Chondrocyte (in vitro differentiated cells): Measurements from ENCODE around the gene EYA2. TPM values are rescaled to one million over a fixed set of nuclear protein-coding genes. Genes with fewer than 3 reads are reported as not detected.
A peak's percentile ranks its signal among the peaks of the same experiment; 100 is the strongest.

Experiments used
- DNase-seq: peaks from one replicate; pipeline ENCODE4 v3.0.0; 2021; ENCODE audit warnings: mixed read lengths, low spot score
- H3K27ac Mint-ChIP-seq: one replicate; pipeline ENCODE4 v1.8.0; 2021; ENCODE audit warnings: mild to moderate bottlenecking, moderate library complexity, mixed read lengths; ENCODE audit not compliant: unreplicated experiment
- H3K27me3 Mint-ChIP-seq: 2 replicates; pipeline ENCODE4 v1.8.0; 2021; ENCODE audit warnings: low read depth, mixed read lengths
- H3K36me3 Mint-ChIP-seq: 2 replicates; pipeline ENCODE4 v1.8.0; 2021; ENCODE audit warnings: low read depth, mixed read lengths
- H3K4me1 Mint-ChIP-seq: 2 replicates; pipeline ENCODE4 v1.8.0; 2021; ENCODE audit warnings: low read depth, mild to moderate bottlenecking, mixed read lengths
- H3K4me3 Mint-ChIP-seq: one replicate; pipeline ENCODE4 v1.8.0; 2021; ENCODE audit warnings: mild to moderate bottlenecking, moderate library complexity, mixed read lengths; ENCODE audit not compliant: unreplicated experiment
- H3K9me3 Mint-ChIP-seq: 2 replicates; pipeline ENCODE4 v1.8.0; 2021; ENCODE audit warnings: low read depth, mixed read lengths
- total RNA-seq: library from RNA; stranded (reverse); gene quantifications from 3 replicates; pipeline ENCODE4 v1.2.1, GENCODE V29; 2021
- TF ChIP-seq, protein P1 (sequence below): fragments of 200-600 bp; sonication (generic); IDR thresholded peaks from 2 replicates; pipeline ENCODE4 v1.5.0; 2021; ENCODE audit warnings: antibody characterized with exemption, mild to moderate bottlenecking, moderate library complexity

EYA2 gene
- total RNA-seq, 1 donor from 2014 or later: 0.32 TPM

DNA sequence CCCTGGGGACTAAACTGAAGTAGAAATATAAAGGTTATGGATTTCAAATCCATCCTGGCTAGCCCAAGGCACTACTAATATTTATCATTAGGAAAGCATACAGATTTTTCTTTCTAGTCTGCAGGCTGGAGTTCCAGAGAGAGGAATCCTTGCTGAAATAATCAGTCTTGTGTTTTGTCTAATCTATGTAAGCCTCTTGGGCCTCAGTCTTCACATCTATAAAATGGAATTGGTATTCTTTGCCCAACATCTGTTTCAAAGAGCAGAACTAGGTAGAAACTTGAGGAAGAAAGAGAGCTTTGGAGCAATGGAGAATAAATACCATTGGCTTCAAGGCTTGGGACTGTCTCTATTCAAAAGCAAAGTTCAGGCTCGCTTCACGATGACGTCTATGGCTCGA lies 249.8 kb downstream of the EYA2 start:
- H3K4me1 Mint-ChIP-seq: peaks cover 16% of the 10 kb centered on the region
- no peak overlapping the region for H3K4me3 Mint-ChIP-seq
- no peak overlapping the region for H3K27ac Mint-ChIP-seq
- DNase-seq: no peak
- TF ChIP-seq, protein P1, sequence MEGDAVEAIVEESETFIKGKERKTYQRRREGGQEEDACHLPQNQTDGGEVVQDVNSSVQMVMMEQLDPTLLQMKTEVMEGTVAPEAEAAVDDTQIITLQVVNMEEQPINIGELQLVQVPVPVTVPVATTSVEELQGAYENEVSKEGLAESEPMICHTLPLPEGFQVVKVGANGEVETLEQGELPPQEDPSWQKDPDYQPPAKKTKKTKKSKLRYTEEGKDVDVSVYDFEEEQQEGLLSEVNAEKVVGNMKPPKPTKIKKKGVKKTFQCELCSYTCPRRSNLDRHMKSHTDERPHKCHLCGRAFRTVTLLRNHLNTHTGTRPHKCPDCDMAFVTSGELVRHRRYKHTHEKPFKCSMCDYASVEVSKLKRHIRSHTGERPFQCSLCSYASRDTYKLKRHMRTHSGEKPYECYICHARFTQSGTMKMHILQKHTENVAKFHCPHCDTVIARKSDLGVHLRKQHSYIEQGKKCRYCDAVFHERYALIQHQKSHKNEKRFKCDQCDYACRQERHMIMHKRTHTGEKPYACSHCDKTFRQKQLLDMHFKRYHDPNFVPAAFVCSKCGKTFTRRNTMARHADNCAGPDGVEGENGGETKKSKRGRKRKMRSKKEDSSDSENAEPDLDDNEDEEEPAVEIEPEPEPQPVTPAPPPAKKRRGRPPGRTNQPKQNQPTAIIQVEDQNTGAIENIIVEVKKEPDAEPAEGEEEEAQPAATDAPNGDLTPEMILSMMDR: no peak
- no peaks in the 10 kb centered on the region for H3K36me3 Mint-ChIP-seq
- H3K9me3 Mint-ChIP-seq: peaks cover 8% of the 10 kb centered on the region
- H3K27me3 Mint-ChIP-seq: peaks cover 2% of the 10 kb centered on the region

DNA sequence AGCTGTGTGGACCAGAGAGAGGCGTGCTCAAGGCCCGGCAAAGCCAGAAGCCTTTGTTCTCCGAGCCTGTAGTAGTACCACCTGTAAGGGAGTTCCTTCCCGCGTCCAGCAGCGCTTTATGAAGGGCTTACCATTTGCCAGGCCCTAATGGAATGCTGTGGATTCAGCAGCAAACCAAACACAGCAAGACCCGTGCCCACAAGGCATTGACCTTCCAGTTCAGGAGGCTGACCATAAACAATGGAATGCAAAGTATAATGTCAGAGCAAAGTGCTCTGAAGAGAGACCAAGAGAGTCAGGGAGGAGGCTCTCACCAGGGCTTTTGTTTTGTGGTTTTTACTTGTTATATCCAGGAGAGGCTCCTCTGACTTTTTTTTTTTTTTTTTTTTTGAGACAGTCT lies 252.0 kb downstream of the EYA2 start:
- peaks cover 9% of the 10 kb centered on the region for H3K4me1 Mint-ChIP-seq
- peaks cover 6% of the 10 kb centered on the region for H3K27me3 Mint-ChIP-seq
- H3K27ac Mint-ChIP-seq: no peak overlapping the region
- peaks cover 3% of the 10 kb centered on the region for H3K9me3 Mint-ChIP-seq
- H3K4me3 Mint-ChIP-seq: no peak overlapping the region
- no peaks in the 10 kb centered on the region for H3K36me3 Mint-ChIP-seq
- TF ChIP-seq, protein P1: no peak
- DNase-seq: no peak

DNA sequence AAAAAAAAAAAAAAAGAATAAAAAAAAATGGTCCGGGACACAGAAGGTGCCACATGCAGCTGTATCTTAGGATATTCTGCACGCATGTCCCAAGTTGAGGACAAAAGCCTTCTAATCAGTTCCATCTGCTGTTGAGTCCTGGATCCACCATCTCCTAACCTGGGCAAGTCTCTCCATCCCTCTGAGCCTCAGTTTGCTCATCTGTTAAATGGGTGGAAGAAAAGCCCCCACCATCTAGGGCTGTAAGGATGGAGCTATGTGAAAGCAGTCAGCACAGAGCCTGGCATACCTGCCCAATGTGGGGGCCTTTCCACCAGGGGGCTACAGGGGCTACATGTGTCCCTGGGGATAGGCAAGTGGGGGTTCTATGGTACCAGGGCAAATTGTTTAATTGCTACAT lies 253.4 kb downstream of the EYA2 start:
- TF ChIP-seq, protein P1: no peak
- H3K27ac Mint-ChIP-seq: no peak overlapping the region
- peaks cover 4% of the 10 kb centered on the region for H3K27me3 Mint-ChIP-seq
- H3K36me3 Mint-ChIP-seq: no peaks in the 10 kb centered on the region
- H3K4me3 Mint-ChIP-seq: no peak overlapping the region
- no peaks in the 10 kb centered on the region for H3K9me3 Mint-ChIP-seq
- peaks cover 9% of the 10 kb centered on the region for H3K4me1 Mint-ChIP-seq
- DNase-seq: no peak

DNA sequence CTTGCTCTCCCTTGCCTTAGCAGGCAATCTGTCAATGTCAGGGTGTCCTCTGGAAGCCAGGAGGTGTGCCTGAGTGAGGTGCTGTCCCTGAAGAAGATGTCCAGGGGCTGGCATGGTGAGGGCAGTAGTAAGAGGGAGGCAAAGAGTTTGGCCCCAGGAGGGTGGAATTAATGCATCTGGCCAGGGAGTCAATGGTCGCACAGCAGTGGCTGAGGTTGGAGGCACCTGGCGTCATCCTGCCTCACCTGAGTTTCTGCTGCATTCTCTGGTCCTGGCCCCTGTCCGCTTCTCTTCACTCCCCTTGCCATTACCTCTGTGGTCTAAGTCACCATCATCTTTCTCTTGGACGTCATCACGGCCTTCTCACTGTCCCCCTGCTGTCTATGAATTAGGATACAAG lies 255.3 kb downstream of the EYA2 start:
- Mint-ChIP-seq H3K4me1 (peaks cover 9% of the 10 kb centered on the region), H3K27me3 (peaks cover 9% of the 10 kb centered on the region), H3K4me3 (no peak overlapping the region), H3K27ac (no peak overlapping the region), H3K9me3 (no peaks in the 10 kb centered on the region), H3K36me3 (no peaks in the 10 kb centered on the region)
- DNase-seq: no peak
- TF ChIP-seq, protein P1: no peak

DNA sequence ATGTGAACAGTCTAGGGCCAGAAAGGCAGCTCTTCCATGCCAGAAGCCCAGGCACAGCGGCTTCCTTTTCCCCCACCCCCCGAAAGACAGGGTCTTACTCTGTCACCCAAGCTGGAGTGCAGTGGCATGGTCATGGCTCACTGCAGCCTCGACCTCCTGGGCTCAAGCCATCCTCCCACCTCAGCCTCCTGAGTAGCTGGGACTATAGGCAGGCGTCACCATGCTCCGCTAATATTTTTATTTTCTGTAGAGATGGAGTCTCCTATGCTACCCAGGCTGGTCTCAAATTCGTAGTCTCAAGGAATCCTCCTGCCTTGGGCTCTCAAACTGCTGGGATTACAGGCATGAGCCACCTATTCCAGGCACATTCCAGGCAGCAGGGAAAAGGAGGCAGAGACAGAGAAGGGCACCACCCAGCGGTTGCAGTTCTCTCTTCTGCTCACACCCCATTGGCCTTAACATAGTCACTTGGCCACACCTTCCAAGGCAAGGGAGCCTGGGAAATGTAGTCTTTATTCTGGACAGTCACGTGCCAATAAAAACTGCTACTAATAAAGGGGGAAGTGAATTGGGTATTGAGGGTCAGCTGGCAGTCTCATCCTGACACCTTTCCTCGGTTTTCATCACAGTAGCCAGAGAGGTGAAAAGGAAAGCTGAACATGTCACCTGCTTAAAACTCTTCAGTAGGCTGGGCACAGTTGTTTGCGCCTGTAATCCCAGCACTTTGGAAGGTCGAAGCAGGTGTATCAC lies 255.9 kb downstream of the EYA2 start:
- Mint-ChIP-seq H3K4me1 (peaks cover 9% of the 10 kb centered on the region), H3K36me3 (no peaks in the 10 kb centered on the region), H3K9me3 (no peaks in the 10 kb centered on the region), H3K27me3 (peaks cover 13% of the 10 kb centered on the region), H3K27ac (no peak overlapping the region), H3K4me3 (no peak overlapping the region)
- no peak for DNase-seq
- TF ChIP-seq, protein P1: peak; percentile 84
